ENCODE results near the gene DCANP1. TPM values are rescaled to one million over a fixed set of nuclear protein-coding genes. Genes with fewer than 3 reads are reported as not detected.

DCANP1 gene
- total and polyA plus RNA-seq, 2 of the 13 experiments (the other 11 are each of a cell fraction or from before 2014, with no cell fraction given) = not detected

DNA sequence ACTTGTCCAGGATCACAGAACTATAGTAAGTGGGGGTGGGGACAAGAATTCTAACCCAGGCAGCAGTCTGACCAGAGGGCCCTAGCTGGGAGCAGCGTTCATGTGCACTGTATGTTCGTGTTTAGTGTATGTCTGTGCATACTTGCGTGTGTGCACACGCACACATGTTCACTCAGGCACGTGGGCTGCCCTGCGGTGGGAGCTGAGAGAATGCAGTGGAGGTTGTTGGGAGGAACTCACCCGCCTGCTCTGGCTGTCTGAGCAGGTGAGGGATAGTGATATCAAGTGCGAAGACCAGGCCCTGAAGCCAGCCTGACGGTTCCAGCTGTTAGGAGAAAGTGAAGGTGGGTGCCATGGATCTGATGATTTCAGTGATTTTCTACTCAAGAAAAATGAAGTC is 942 bp downstream of the DCANP1 start:
- H3K4me3 ChIP-seq (replicated peaks in 1 of 3; ENCODE audit: insufficient read depth in 1 of 3, low read depth in 2 of 3, low read length in 3 of 3) = no peak overlapping the region
- H4K20me1 ChIP-seq (ENCODE audit: insufficient read depth, low read length) = no peaks in the 10 kb centered on the region
- H3K4me2 ChIP-seq (ENCODE audit: low read depth, low read length) = no peak overlapping the region
- 61% methylated on average over 9 of the region's 9 CpGs for WGBS (ENCODE audit: low lambda C conversion rate)
- in situ Hi-C loops (cut with HindIII; ENCODE audit: extremely low pct_ligation_motif_present, low pct_unique_long_range_greater_than_20kb) = no loop called here
- no peak overlapping the region for H3K9ac ChIP-seq (ENCODE audit: insufficient read depth, low read depth, low read length)
- BruUV-seq (replicated peaks) = no TSS peak
- no peaks in the 10 kb centered on the region for H3K79me2 ChIP-seq (ENCODE audit: insufficient read depth, low read length)
- H3K36me3 ChIP-seq (replicated peaks in 1 of 2; ENCODE audit: control insufficient read depth in 1 of 2, insufficient read depth in 2 of 2, low read length in 2 of 2) = no peaks in the 10 kb centered on the region
- H2AFZ ChIP-seq (ENCODE audit: low read length) = no peak overlapping the region
- H3K27ac ChIP-seq (ENCODE audit: extremely low read length, insufficient read depth, low read length) = no peak overlapping the region
- peaks cover 8 to 57% of the 10 kb centered on the region in 2 experiments for H3K27me3 ChIP-seq (ENCODE audit: control insufficient read depth in 1 of 2, insufficient read depth in 2 of 2, low read length in 2 of 2)
- intact Hi-C loops (cut with micrococcal nuclease; ENCODE audit: unreplicated experiment) = no loop called here
- H3K9me3 ChIP-seq (ENCODE audit: low read length) = no peaks in the 10 kb centered on the region
- POLR2A ChIA-PET = no interaction called here
- TF ChIP-seq KLF15 (CRISPR knock-in tag; IDR thresholded peaks at IDR 0.05; ENCODE audit: borderline replicate concordance) (no peak), BRCA1 (CRISPR knock-in tag; IDR thresholded peaks at IDR 0.05) (no peak), RXRA (CRISPR knock-in tag; IDR thresholded peaks at IDR 0.05) (no peak), ZNF788 (CRISPR knock-in tag; IDR thresholded peaks at IDR 0.05; ENCODE audit: borderline replicate concordance) (no peak), FOXJ3 (CRISPR knock-in tag; IDR thresholded peaks at IDR 0.05; ENCODE audit: borderline replicate concordance) (no peak), GLI4 (CRISPR knock-in tag; IDR thresholded peaks at IDR 0.05; ENCODE audit: borderline replicate concordance) (no peak), NFYC (CRISPR knock-in tag; IDR thresholded peaks at IDR 0.05) (no peak), BRF2 (CRISPR knock-in tag; IDR thresholded peaks at IDR 0.05) (no peak), ZEB1 (IDR thresholded peaks at IDR 0.05; ENCODE audit: insufficient replicate concordance, low read depth) (no peak), SNAI1 (CRISPR knock-in tag; IDR thresholded peaks at IDR 0.05; ENCODE audit: borderline replicate concordance) (no peak), FOXA3 (CRISPR knock-in tag; IDR thresholded peaks at IDR 0.05) (no peak), ZNF878 (CRISPR knock-in tag; IDR thresholded peaks at IDR 0.05) (no peak)
- TF ChIP-seq, protein P1, sequence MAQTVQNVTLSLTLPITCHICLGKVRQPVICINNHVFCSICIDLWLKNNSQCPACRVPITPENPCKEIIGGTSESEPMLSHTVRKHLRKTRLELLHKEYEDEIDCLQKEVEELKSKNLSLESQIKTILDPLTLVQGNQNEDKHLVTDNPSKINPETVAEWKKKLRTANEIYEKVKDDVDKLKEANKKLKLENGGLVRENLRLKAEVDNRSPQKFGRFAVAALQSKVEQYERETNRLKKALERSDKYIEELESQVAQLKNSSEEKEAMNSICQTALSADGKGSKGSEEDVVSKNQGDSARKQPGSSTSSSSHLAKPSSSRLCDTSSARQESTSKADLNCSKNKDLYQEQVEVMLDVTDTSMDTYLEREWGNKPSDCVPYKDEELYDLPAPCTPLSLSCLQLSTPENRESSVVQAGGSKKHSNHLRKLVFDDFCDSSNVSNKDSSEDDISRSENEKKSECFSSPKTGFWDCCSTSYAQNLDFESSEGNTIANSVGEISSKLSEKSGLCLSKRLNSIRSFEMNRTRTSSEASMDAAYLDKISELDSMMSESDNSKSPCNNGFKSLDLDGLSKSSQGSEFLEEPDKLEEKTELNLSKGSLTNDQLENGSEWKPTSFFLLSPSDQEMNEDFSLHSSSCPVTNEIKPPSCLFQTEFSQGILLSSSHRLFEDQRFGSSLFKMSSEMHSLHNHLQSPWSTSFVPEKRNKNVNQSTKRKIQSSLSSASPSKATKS (CRISPR knock-in tag; IDR thresholded peaks at IDR 0.05) = no peak
- ATAC-seq (no peak), DNase-seq (ENCODE audit: low spot score) (no peak), FAIRE-seq (no peak)
- CTCF ChIA-PET (ENCODE audit: low intra/inter-chr PET ratio, low total read pairs) = no interaction called here
- H3K4me1 ChIP-seq (ENCODE audit: insufficient read depth, low read length) = no peaks in the 10 kb centered on the region

All from HepG2 (cell line).